SK-N-MC (cell line): ENCODE data around the gene RTCA.

Experiments
- EZH2 ChIP-seq: fragments of 200-600 bp; sonication (generic); IDR thresholded peaks from one replicate; pipeline ENCODE4 v1.6.1; 2017; ENCODE audit warnings: antibody characterized with exemption
- FOXP2 ChIP-seq: optimal IDR thresholded peaks from 2 replicates; pipeline ENCODE3; 2011; ENCODE audit warnings: mild to moderate bottlenecking, moderate library complexity; ENCODE audit not compliant: insufficient read depth; ENCODE audit errors: extremely low read length, control extremely low read depth
- POLR2AphosphoS5 ChIP-seq: IDR thresholded peaks from 2 replicates; pipeline ENCODE4 v1.6.1; 2012; ENCODE audit warnings: mild to moderate bottlenecking, low read depth, low read length, borderline replicate concordance

GRCh38 chr1:100322436-100323211 is 56.6 kb downstream of the RTCA start:
- TF ChIP-seq EZH2: no peak
- TF ChIP-seq POLR2AphosphoS5: no peak
- TF ChIP-seq FOXP2: no peak
